Psoas muscle (tissue), 8 donors: ENCODE data around the gene DNAJB14. TPM values are rescaled to one million over a fixed set of nuclear protein-coding genes. Genes with fewer than 3 reads are reported as not detected.

Experiments used
- ATAC-seq, 4 donors: fragments of 200-7000 bp; cut with Tn5 transposase; one replicate each; pipeline ENCODE4 v1.9.1; 2020; ENCODE audit warnings: moderate library complexity in 3 of 4, mild to moderate bottlenecking in 2 of 4
- DNase-seq, 2 donors: peaks; one replicate each; pipeline ENCODE4 v3.0.0-alpha.2; 2020
- H3K27ac ChIP-seq: fragments of 200-600 bp; one replicate; pipeline ENCODE4 v1.8.0; 2022
- H3K27me3 ChIP-seq, 3 donors: fragments of 200-600 bp in 1 of 3; one replicate each; pipeline versions ENCODE4 v1.6.1 to v1.8.0; 2013 to 2022; ENCODE audit warnings: low read length in 2 of 3, mild to moderate bottlenecking in 2 of 3, moderate library complexity in 1 of 3; ENCODE audit not compliant: insufficient read depth in 3 of 3
- H3K36me3 ChIP-seq, 2 donors: fragments of 200-600 bp in 1 of 2; one replicate each; pipeline versions ENCODE4 v1.6.1 to v1.8.0; 2013 to 2022; ENCODE audit warnings: low read depth in 1 of 2, mild to moderate bottlenecking in 1 of 2, moderate library complexity in 1 of 2; ENCODE audit not compliant: insufficient read depth in 1 of 2
- H3K4me1 ChIP-seq: fragments of 200-600 bp; one replicate; pipeline ENCODE4 v1.8.0; 2022
- H3K4me3 ChIP-seq: fragments of 200-600 bp; one replicate; pipeline ENCODE4 v1.8.0; 2022; ENCODE audit warnings: mild to moderate bottlenecking
- H3K9me3 ChIP-seq: fragments of 200-600 bp; one replicate; pipeline ENCODE4 v1.8.0; 2022
- whole genome bisulfite sequencing, 3 donors: extraction: QIAGEN DNeasy Blood & Tissue Kit; methylation state at CpG; one replicate each; pipeline versions ENCODE4 v1.1.6 to v1.1.7; 2013; 5-methylcytosine and 5-hydroxymethylcytosine counted together
- intact Hi-C, 2 donors: fragments of 100-400 bp; cut with DNase I; formaldehyde crosslinking; loops; one replicate each; pipeline versions ENCODE4 v1.11.0 to v1.14.2; 2022
- polyA plus RNA-seq, 3 donors: library from polyadenylated mRNA; stranded (reverse); fragments of 200-250 nt; gene quantifications; one replicate each; pipeline ENCODE4 v1.2.3, GENCODE V29; 2013
- total RNA-seq, 4 donors: library from RNA; stranded (reverse); fragmentation: NEBNext Ultra II Directional in 2 of 4; extraction: Animal tissue kit (Norgen Biotek cat#: 25700) in 2 of 4; gene quantifications; one replicate each; pipeline versions ENCODE4 v1.2.1 to v1.2.4, GENCODE V29; 2021 to 2023
- TF ChIP-seq, protein P1 (sequence below): fragments of 200-600 bp; IDR thresholded peaks from one replicate; pipeline ENCODE4 v1.8.0; 2022; ENCODE audit warnings: antibody characterized with exemption
- donor health status: healthy with polysubstance abuse.
- donor health status: DM: no; HTN: no; CAD: no; lungs with moderate emphysema.
- donor health status: Bipolar disorder and iron deficiency.
- donor health status: healthy.
- donor health status: DM: yes; HTN: yes; CAD: no.
- donor health status: DM: no; HTN: no; CAD: no.
- donor health status: DM: no; HTN: no; CAD: no.
- donor health status: DM: yes; HTN: yes; CAD: no.

Gene DNAJB14
- total and polyA plus RNA-seq, 7 donors = 3.3 to 16.7 (median 12.9) TPM

DNA sequence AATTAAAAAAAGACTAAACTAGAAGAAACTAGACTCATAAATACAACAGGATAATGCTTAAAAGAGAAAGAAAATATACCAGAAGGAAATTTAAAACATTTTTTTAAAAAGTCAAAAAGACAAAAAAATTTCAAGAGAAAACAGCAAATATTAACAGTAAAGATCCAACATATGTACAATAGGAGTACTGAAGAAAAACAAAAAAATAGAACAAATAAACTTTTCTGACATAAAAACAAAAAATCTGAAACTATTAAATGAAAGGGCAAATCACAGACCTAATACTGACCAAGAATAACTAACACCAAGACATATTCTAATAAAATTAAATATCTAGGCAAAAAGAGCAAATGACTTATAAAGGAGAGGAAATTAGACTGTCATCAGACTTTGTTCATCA is 11.5 kb downstream of the DNAJB14 start:
- H3K36me3 ChIP-seq = no peaks in the 10 kb centered on the region
- peaks cover 17% of the 10 kb centered on the region for H3K9me3 ChIP-seq
- no peak for ATAC-seq
- intact Hi-C loops = no loop called here
- no peak for DNase-seq
- H3K4me3 ChIP-seq = no peak overlapping the region
- no peaks in the 10 kb centered on the region for H3K27me3 ChIP-seq
- H3K27ac ChIP-seq = no peak overlapping the region
- TF ChIP-seq, protein P1, sequence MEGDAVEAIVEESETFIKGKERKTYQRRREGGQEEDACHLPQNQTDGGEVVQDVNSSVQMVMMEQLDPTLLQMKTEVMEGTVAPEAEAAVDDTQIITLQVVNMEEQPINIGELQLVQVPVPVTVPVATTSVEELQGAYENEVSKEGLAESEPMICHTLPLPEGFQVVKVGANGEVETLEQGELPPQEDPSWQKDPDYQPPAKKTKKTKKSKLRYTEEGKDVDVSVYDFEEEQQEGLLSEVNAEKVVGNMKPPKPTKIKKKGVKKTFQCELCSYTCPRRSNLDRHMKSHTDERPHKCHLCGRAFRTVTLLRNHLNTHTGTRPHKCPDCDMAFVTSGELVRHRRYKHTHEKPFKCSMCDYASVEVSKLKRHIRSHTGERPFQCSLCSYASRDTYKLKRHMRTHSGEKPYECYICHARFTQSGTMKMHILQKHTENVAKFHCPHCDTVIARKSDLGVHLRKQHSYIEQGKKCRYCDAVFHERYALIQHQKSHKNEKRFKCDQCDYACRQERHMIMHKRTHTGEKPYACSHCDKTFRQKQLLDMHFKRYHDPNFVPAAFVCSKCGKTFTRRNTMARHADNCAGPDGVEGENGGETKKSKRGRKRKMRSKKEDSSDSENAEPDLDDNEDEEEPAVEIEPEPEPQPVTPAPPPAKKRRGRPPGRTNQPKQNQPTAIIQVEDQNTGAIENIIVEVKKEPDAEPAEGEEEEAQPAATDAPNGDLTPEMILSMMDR = no peak
- no peaks in the 10 kb centered on the region for H3K4me1 ChIP-seq

- intact Hi-C loops = no loop called here
- H3K27me3 ChIP-seq = no peaks in the 10 kb centered on the region
- no peak overlapping the region for H3K4me3 ChIP-seq
- no peaks in the 10 kb centered on the region for H3K9me3 ChIP-seq
- H3K36me3 ChIP-seq = peaks cover 0 to 22% of the 10 kb centered on the region in 2 donors
- no peak overlapping the region for H3K27ac ChIP-seq
- 87 to 90% (median 89%) methylated on average over 2 of the region's 2 CpGs for WGBS, 3 donors
- H3K4me1 ChIP-seq = no peaks in the 10 kb centered on the region
- DNase-seq (no peak), ATAC-seq (no peak)
- TF ChIP-seq, protein P1 = no peak
Observed at GRCh38 chr4:99927566-99927965, 18.9 kb downstream of the DNAJB14 start.

- 94 to 95% (median 94%) methylated on average over 3 of the region's 3 CpGs for WGBS, 3 donors
- H3K27me3 ChIP-seq = no peaks in the 10 kb centered on the region
Observed at GRCh38 chr4:99921174-99921573, 25.2 kb downstream of the DNAJB14 start.

DNA sequence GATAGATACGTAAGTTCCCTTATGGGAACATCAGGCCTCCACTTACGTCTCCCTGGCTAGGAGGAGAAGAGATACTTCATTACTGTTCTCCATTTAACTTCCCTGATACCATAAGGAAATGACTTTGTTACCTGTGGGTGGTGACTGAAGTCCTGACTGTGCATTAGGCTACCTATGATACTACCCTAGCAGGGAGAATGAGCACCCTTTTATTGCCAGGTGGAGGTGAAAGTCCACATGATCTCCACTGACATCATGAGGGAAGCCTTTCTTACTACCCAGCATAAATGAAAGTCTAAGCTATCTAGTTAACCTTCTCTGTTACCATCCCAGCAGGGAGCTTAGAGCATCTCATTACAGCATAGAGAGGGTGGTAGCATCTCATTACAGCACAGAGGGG is 27.8 kb downstream of the DNAJB14 start:
- intact Hi-C loops = no loop called here
- no peak overlapping the region for H3K4me3 ChIP-seq
- H3K27me3 ChIP-seq = no peaks in the 10 kb centered on the region
- ATAC-seq (no peak), DNase-seq (no peak)
- WGBS, 3 donors = 95 to 100% (median 96%) methylated on average over 2 of the region's 2 CpGs
- H3K36me3 ChIP-seq = peaks cover 5 to 49% of the 10 kb centered on the region in 2 donors
- TF ChIP-seq, protein P1 = no peak
- H3K27ac ChIP-seq = no peak overlapping the region
- no peaks in the 10 kb centered on the region for H3K9me3 ChIP-seq
- H3K4me1 ChIP-seq = no peaks in the 10 kb centered on the region

More at GRCh38 chr4:99921174-99921573, 25.2 kb downstream of the DNAJB14 start:
- DNase-seq (no peak), ATAC-seq (no peak)
- peaks cover 2 to 41% of the 10 kb centered on the region in 2 donors for H3K36me3 ChIP-seq
- TF ChIP-seq, protein P1 = no peak
- H3K4me1 ChIP-seq = no peaks in the 10 kb centered on the region
- H3K27ac ChIP-seq = no peak overlapping the region
- H3K9me3 ChIP-seq = no peaks in the 10 kb centered on the region
- intact Hi-C loops = no loop called here
- H3K4me3 ChIP-seq = no peak overlapping the region

DNA sequence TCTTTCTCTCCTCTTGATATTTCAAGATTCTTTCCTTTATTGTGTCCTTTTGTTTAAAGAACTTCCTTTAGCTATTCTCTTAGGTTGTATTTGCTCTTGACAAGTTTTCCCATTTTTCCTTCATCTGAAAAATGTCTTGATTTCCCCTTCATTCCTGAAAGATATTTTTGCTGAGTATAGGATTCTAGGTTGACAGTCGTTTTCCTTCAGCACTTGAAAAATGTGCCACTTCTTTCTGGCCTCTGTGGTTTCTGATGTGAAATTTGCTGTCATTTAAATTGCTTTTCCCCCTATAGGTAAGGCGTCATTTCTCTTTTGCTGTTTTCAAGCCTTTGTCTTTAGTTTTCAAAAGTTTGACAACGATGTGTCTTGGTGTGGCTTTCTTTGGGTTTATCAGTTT is 28.8 kb downstream of the DNAJB14 start:
- no peaks in the 10 kb centered on the region for H3K4me1 ChIP-seq
- peaks cover 5 to 44% of the 10 kb centered on the region in 2 donors for H3K36me3 ChIP-seq
- no peaks in the 10 kb centered on the region for H3K27me3 ChIP-seq
- H3K27ac ChIP-seq = no peak overlapping the region
- H3K4me3 ChIP-seq = no peak overlapping the region
- 96 to 98% (median 96%) methylated on average over 3 of the region's 3 CpGs for WGBS, 3 donors
- ATAC-seq = no peak
- intact Hi-C loops = no loop called here
- no peak for DNase-seq
- TF ChIP-seq, protein P1 = no peak
- H3K9me3 ChIP-seq = no peaks in the 10 kb centered on the region
